GM20000 (cell line): ENCODE measurements around the gene HMGN4.
"Not testable (repeated sequence)": the region's sequence is repeated elsewhere in the genome, so short reads cannot be mapped to it uniquely, and the experiment has no call there.

Source experiments
- DNase-seq: peaks from one replicate; pipeline ENCODE4 v3.0.0; 2012; ENCODE audit warnings: low spot score
- TF ChIP-seq, protein P1 (sequence below): IDR thresholded peaks from 2 replicates; pipeline ENCODE4 v1.5.1; 2012; ENCODE audit warnings: mild to moderate bottlenecking, control low read depth; ENCODE audit errors: extremely low read depth, missing control alignments

The HMGN4 gene

DNA sequence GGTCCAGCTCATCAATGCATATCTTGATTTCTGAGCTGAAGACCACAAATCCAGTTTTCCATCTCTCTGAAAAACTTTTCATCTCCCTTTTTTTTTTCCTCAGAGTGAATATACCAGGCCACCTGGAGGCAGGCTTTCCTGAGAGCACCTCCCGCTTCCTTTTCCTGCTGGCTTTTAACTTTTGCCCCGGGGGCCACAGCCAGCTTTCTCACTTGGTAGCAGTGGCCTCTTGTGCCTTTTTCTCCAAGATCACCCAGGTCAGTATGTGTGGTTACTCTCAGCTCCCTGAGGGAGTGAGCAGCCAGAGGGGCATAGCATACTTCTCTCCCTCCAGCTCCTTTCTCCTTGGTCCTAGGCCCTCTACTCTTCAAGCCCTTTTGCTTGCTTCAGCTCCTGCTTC, 38.1 kb upstream of the HMGN4 start, which contains the start of gene BTN1A1:
TSS of gene BTN1A1 (plus strand) at position 202 of the 400 bp plus-strand sequence. CDS start 984 bp downstream, outside the sequence.
- TF ChIP-seq, protein P1, sequence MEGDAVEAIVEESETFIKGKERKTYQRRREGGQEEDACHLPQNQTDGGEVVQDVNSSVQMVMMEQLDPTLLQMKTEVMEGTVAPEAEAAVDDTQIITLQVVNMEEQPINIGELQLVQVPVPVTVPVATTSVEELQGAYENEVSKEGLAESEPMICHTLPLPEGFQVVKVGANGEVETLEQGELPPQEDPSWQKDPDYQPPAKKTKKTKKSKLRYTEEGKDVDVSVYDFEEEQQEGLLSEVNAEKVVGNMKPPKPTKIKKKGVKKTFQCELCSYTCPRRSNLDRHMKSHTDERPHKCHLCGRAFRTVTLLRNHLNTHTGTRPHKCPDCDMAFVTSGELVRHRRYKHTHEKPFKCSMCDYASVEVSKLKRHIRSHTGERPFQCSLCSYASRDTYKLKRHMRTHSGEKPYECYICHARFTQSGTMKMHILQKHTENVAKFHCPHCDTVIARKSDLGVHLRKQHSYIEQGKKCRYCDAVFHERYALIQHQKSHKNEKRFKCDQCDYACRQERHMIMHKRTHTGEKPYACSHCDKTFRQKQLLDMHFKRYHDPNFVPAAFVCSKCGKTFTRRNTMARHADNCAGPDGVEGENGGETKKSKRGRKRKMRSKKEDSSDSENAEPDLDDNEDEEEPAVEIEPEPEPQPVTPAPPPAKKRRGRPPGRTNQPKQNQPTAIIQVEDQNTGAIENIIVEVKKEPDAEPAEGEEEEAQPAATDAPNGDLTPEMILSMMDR, result no peak
- DNase-seq, result no peak

DNA sequence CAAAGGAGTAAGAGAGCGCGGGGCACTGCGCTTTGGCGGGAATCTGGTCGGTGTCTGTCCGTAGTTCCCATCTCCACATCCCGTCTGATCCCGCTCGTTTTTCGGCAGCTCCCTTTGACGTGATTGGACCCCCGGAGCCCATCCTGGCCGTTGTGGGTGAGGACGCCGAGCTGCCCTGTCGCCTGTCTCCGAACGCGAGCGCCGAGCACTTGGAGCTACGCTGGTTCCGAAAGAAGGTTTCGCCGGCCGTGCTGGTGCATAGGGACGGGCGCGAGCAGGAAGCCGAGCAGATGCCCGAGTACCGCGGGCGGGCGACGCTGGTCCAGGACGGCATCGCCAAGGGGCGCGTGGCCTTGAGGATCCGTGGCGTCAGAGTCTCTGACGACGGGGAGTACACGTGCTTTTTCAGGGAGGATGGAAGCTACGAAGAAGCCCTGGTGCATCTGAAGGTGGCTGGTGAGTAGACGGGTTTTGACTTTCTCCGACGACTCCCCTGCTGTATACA, 36.6 kb upstream of the HMGN4 start:
- no peak for DNase-seq
- TF ChIP-seq, protein P1, result no peak

DNA sequence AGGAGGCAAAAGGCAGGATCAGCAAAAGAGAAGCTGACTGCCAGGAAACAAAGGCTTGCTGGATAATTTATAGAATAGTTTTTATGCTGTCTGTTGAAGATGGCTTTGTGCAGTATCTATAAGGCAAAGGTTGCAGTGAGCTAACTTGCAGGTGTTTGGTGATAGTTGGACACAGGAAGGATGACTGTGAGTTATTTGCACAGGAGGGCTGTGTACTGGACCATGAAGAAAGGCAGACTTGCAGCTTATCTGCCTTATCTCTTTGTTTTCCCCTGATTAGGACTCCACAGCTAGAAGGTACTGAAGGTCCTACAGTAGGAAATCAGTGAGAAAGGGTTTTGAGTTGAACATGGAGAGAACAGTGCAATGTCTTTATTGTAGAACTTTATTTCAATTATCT, 36.0 kb upstream of the HMGN4 start:
- TF ChIP-seq, protein P1, result no peak
- DNase-seq, result no peak

- TF ChIP-seq, protein P1, result no peak
- DNase-seq, result no peak
Observed at GRCh38 chr6:26502626-26503025, 35.5 kb upstream of the HMGN4 start.

GRCh38 chr6:26507658-26508057, 30.5 kb upstream of the HMGN4 start:
- TF ChIP-seq, protein P1, result no peak
- no peak for DNase-seq

DNA sequence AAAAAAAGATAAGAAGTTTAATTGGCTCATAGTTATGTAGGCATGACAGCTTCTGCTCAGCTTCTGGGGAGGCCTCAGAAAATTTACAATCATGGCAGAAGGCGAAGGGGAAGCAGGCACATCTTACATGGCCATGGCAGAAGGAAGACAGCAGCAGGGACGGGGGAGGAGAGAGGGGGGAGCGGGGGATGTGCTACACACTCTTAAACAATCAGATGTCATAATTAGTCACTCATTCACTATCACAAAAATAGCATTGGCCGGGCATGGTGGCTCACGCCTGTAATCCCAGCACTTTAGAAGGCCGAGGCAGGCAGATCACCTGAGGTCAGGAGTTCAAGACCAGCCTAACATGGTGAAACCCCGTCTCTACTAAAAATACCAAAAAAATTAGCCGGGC, 27.1 kb upstream of the HMGN4 start:
- not testable (repeated sequence) for DNase-seq

DNA sequence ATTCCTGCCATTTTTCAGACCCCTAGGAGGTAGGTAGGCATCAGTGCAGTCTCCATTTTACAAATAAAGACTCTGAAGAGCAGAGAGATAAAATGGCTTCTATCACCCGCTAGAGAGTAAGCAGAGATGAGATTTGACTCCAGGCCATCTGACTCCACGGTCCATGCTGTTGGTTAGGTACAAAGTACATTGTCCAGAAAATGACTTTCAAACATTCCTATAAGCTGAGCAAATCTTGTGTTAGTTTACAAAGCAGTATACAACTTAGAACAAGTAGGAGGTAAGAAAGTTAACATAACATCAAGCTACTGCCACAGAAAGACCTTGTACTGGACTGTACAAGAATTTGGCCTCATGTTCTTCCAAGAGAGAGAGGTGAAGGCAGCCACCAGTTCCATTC, 23.2 kb upstream of the HMGN4 start:
- TF ChIP-seq, protein P1, result no peak
- no peak for DNase-seq
